Measurements from ENCODE around the gene SPTSSB. TPM values are rescaled to one million over a fixed set of nuclear protein-coding genes. Genes with fewer than 3 reads are reported as not detected.

SPTSSB gene
- total and polyA plus RNA-seq, 2 experiments from 2014 or later, result not detected

- no peak overlapping the region for H3K27ac ChIP-seq
- no peaks in the 10 kb centered on the region for H3K9me2 ChIP-seq (ENCODE audit: insufficient read depth)
- in situ Hi-C loops (cut with MboI), result no loop called here
- no peak overlapping the region for H3K4me3 ChIP-seq
- TF ChIP-seq EZH2phosphoT487 (IDR thresholded peaks at IDR 0.05; ENCODE audit: insufficient read depth, low read depth), result no peak
- TF ChIP-seq EZH2 (IDR thresholded peaks at IDR 0.05; ENCODE audit: insufficient read depth, poor library complexity, severe bottlenecking), result no peak
- H3K27me3 ChIP-seq (replicated peaks; ENCODE audit: insufficient read depth), result no peaks in the 10 kb centered on the region
- H3K36me3 ChIP-seq (ENCODE audit: low read depth), result no peaks in the 10 kb centered on the region
- H3K4me1 ChIP-seq (ENCODE audit: insufficient read depth), result no peaks in the 10 kb centered on the region
- no peak overlapping the region for H3K9ac ChIP-seq
- no peaks in the 10 kb centered on the region for H3K79me2 ChIP-seq (ENCODE audit: insufficient read depth)
- H3K9me3 ChIP-seq (ENCODE audit: low read depth), result no peaks in the 10 kb centered on the region
- H4K20me1 ChIP-seq (ENCODE audit: insufficient read depth), result no peaks in the 10 kb centered on the region
- DNase-seq, result peak; percentile 2
- no peak overlapping the region for H3K4me2 ChIP-seq (ENCODE audit: unreplicated experiment)
- no peaks in the 10 kb centered on the region for H3F3A ChIP-seq (ENCODE audit: insufficient read depth)
- H2AFZ ChIP-seq, result no peak overlapping the region
Observed at GRCh38 chr3:161295325-161295724, 76.0 kb downstream of the SPTSSB start.

Other genes with a start within 250 kb of the SPTSSB start
- gene NMD3, start 150.2 kb downstream of the SPTSSB start, total RNA-seq (2014; rRNA removed; shearing (Covaris generic)), result 79.4 and 107 TPM in 2 replicates
- gene NMD3, start 150.2 kb downstream of the SPTSSB start, polyA plus RNA-seq (2016; fragmentation: Nextera tagmentation; extraction: Ambion mirVana), result 49.5 and 51.1 TPM in 2 replicates
- gene OTOL1, start 125.3 kb upstream of the SPTSSB start, total RNA-seq (2014; rRNA removed; shearing (Covaris generic)), result not detected in 2 replicates
- not detected in 2 replicates for gene OTOL1, start 125.3 kb upstream of the SPTSSB start, polyA plus RNA-seq (2016; fragmentation: Nextera tagmentation; extraction: Ambion mirVana)

All from GM23248 (cell line).